ENCODE data around the gene GMPR. TPM values are rescaled to one million over a fixed set of nuclear protein-coding genes. Genes with fewer than 3 reads are reported as not detected.

The GMPR gene
- total RNA-seq, 4 donors from 2014 or later: 3.2 to 6.8 (median 4.8) TPM

DNA sequence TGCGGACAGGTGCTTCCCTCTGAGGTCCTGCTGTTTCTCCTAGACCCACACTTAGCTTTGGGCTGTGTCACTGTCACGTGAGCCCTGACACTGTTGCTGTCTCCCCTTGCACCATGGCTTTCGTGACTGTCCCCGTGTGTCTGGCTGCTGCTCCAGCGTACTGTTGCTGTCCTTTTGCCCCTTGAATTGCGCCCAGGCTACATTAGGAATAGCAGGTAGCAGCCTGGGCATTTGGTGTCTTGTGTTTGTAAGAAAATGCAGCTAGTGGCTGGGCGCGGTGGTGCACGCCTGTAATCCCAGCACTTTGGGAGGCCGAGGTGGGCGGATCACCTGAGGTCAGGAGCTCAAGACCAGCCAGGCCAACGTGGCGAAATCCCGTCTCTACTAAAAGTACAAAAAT is 46.1 kb downstream of the GMPR start:
- TF ChIP-seq, protein P1, sequence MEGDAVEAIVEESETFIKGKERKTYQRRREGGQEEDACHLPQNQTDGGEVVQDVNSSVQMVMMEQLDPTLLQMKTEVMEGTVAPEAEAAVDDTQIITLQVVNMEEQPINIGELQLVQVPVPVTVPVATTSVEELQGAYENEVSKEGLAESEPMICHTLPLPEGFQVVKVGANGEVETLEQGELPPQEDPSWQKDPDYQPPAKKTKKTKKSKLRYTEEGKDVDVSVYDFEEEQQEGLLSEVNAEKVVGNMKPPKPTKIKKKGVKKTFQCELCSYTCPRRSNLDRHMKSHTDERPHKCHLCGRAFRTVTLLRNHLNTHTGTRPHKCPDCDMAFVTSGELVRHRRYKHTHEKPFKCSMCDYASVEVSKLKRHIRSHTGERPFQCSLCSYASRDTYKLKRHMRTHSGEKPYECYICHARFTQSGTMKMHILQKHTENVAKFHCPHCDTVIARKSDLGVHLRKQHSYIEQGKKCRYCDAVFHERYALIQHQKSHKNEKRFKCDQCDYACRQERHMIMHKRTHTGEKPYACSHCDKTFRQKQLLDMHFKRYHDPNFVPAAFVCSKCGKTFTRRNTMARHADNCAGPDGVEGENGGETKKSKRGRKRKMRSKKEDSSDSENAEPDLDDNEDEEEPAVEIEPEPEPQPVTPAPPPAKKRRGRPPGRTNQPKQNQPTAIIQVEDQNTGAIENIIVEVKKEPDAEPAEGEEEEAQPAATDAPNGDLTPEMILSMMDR (IDR thresholded peaks at IDR 0.05; ENCODE audit: low read depth): no peak

DNA sequence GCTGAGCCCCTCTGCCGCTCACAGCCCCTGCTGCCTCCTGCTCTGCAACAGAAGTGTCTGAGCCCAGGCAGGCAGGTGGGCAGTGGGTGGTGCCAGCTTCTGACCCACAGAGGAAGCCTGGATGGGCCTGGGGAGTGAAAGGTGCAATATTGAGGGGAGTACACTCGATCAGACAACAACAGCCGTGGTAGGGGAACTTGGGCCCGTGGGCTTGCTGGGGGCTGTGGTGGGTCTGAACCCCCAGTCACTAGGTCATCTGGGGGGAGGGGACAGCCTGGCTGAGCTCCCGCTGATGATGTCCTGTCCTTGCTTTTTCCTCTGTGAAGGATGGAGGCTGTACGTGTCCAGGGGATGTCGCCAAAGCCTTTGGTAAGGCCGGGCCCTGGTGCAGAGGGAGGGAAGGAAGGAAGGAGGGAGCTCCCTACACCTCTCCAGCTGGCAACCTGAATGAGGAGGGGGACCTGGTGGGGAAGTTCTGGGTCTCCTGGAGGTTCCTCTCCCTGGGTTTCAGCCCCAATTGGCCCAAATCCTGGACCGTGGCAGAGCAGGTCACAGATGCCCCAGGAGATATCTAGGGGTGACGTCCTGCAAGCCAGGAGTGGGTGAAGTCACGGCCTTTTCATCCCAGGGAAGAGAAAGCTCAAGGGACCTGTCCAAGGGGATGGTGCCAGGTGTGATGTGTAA is 47.2 kb downstream of the GMPR start:
- TF ChIP-seq, protein P1 (IDR thresholded peaks at IDR 0.05; ENCODE audit: low read depth): no peak

DNA sequence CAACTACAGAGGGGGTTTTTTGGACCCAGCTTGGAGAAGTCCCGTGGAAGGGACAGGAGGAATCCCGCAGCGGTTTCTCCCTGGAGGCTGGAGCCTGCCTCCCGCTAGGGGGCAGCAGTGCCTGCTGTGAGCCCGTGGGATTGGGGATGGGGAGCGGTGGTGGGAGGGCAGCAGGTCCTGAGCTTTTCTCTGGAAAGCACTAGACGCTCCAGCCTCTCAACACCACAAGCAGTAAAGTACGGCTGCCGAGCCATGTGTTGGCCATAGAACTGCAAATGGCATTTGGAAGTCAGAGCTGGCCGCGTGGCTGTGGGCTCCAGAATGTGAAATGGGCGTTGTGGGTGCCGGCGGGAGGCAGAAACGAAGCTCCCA is 47.8 kb downstream of the GMPR start:
- TF ChIP-seq, protein P1 (IDR thresholded peaks at IDR 0.05; ENCODE audit: low read depth): no peak

DNA sequence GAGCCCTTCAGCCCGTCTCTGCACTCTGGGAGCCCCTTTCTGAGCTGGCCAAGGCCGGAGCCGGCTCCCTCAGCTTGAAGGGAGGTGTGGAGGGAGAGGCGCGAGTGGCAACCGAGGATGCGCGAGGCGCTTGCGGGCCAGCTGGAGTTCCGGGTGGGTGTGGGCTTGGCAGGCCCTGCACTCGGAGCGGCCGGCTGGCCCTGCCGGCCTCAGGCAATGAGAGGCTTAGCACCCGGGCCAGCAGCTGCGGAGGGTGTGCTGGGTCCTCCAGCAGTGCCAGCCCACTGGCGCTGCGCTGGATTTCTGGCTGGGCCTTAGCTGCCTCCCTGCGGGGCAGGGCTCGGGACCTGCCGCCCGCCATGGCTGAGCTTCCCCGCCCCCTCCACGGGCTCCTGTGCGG is 49.8 kb downstream of the GMPR start:
- TF ChIP-seq, protein P1 (IDR thresholded peaks at IDR 0.05; ENCODE audit: low read depth): no peak

DNA sequence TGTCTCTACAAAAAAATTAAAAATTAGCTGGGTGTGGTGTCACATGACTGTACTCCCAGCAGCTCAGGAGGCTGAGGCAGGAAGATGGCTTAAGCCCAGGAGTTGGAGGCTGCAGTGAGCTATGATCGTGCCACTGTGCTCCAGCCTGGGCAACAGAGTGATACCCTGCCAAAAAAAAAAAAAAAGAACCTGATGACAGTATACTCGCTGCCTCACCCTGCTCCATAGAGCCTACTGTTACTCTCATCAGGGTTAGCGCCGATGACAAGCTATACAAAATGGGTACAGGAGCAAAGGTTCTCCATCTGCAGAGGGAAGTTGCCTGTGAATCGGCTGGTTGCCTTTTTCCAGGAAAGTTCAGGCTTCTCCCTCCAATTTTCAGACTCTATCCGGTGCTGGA is 53.4 kb downstream of the GMPR start:
- TF ChIP-seq, protein P1 (IDR thresholded peaks at IDR 0.05; ENCODE audit: low read depth): no peak

DNA sequence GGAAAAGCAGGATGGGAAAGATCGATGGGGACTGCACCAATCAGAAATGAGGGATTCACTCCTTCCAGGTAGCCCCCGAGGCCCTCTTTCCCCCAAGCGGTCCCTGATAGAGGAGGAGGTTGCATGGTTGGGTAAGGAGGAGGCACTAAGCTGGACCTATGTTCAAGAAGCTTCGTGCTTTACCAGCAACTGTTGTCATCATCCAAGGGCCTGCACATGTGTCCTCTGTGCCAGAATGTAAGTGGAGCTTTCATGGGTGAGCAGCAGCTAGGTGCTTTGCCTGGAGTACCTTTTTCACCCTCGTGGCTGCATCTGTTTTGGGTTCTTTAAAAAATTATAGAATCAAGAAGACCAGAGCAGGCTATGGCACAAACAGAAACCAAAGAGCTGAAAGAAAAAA is 54.0 kb downstream of the GMPR start:
- TF ChIP-seq, protein P1 (IDR thresholded peaks at IDR 0.05; ENCODE audit: low read depth): no peak

DNA sequence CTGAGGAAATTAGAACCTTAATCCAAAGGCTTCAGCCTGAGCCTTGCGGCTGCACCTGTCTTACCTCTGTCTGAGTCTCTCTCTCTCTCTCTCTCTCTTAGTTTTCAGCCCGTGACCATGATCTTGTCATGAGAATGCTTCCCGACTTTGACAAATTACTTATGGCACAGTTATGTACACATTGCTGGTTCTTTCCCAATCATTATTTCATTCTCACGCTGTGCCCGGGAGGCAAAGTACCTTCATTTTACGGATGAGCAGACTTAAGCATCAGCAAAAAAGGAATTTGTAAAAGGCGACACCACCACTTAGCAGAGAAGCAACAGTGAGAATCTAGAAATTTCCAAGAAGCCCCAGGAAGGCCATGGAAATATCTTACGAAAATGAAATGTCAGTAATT is 54.6 kb downstream of the GMPR start:
- TF ChIP-seq, protein P1 (IDR thresholded peaks at IDR 0.05; ENCODE audit: low read depth): no peak
